HG03571 (cell line): ENCODE measurements around the gene RUNDC1.

Source experiments
- ATAC-seq: cut with Tn5 transposase; IDR thresholded peaks from one replicate; pipeline ENCODE4 v1.9.1; 2021; ENCODE audit not compliant: unreplicated experiment

RUNDC1 gene

DNA sequence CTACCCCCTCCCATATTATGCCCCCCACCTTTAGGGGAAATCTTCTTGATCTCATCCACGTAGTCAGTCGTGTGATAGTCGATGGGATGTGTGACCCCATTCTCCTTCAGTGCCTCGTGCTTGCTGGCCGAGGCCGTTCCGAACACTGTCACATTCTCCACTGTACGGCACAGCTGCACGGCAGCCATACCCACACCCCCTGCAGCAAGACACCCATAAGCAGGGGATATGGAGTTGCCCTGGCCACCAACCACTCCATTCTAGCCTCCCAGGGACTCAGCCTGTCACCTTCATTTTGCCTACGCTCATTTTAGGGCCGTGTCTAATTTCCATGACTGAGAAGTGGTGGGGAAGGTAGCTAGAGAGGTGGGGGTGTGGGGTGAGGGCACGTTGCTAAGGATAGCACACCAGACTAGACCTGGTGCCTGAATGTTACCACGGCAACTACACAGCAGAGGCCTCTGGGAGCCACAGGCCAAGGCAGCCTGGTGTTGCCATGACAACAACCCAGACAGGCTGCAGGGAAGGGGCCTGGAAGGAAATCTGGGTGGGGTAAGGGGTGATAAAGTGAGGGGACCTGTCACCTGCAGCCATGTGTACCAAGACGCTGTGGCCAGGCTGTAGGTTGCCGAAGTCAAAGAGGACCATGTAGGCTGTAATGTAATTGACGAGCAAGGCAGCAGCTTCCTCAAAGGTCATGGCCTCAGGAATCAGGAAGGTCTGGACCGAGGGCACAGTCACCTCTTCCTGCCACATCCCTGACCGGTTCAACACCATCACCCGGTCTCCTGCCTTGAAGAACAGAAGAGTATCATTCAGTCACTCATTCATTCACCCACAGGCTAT lies 37.9 kb downstream of the RUNDC1 start:
- no peak for ATAC-seq

DNA sequence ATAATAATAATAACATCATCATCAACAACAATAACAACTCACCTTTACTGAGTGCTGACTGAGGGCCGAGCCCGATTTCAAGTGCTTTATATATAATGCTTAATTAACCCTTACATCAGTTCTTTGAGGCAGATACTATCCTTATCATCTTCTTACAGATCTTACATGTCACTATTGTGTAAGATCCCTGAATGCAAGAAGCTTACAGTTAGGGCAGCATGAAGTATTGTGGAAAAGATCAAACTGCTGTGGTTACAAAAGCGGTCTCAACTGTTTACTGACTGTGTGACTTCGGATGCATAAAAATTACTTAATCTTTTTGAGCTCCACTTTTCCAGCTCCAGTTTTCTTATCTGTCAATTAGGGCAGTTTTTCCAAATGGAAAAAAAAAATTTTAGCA lies 38.6 kb downstream of the RUNDC1 start:
- ATAC-seq: no peak

DNA sequence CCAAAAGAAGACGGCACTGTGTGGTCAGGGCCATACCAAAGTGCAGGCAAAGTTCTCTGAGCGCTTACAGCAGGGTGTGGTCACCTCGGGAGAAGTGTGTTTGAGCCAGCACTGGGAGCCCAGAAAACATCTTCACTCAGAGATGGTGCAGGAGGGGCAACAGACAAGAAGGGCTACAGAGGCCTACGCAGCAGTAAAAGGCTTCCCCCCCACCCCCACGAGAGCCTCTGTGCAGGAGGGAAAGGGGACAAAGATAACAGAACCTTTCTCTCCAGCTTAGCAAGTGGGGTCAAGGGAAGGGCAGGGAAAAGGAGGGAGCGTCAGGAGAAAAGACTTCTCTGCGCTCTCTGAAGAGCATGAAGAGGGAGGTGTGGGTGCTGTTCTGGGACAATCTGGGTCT lies 39.1 kb downstream of the RUNDC1 start:
- no peak for ATAC-seq

DNA sequence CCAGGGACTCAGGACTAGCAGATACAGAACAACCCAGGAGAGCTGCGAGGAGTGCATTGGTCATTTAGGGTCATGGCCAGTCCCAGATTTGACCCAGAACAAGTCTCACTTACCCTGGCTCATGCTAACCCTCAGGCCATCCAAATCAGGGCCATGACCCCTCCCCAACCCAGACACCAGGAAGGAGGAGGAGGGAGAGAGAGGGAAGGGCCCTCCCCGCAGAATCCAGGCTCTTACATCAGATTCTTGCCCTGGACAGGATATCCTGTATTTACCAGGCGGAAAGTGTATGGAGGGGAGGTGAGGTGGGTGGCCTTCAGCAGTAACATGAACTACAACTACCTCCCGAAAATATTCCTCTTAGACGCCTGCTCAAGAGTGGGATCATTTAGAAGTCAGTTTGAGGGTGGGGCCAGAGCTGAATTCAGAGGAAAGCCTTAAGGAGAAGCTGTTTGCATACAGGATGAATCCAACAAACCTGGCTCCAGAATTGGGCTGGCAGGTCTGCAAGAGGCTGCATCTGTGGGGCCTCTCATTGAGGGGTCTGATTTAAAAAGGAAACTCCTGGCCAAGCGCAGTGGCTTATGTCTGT lies 39.8 kb downstream of the RUNDC1 start:
- ATAC-seq: no peak

DNA sequence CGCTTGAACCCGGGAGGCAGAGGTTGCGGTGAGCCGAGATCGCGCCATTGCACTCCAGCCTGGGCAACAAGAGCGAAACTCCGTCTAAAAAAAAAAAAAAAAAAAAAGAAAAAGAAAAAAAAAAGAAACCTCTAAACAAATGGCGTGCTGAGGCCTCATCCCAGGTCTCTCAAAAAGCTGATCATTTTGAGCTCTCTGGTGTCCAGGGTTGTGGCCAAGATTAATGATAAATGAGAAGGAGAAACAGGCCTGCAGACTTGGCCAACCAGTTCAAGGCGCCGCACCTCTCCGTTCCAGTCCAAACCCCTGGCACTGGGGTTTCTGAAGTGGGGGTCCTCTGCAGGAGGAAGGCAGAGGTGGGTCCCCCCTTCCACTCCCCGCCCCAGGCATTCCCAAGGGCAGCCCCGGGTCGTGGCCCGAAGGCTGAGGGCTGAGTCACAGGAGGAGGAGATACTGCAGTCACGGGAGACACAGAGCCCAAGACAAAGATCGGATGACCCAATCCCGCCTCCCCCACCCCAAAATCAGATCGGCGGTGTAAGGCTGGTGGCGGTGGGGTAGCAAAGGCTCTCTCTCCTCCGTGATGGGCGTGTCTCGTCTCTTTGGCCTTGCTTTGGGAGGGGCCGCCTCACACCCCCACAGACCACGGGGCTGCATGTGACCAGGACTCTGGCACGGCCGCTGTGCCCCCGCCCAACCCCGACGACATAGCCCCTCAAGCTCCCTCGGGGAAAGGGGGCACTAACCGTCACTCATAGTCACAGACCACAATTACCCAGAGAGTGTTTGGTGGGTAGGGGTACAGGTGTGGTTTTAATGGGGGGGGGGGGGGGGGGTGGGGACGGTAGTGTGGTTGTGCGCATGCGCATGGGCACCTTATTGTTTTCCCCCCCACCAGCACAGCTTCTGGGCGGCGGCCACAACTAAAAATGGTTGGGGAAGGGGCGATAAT lies 40.7 kb downstream of the RUNDC1 start:
- ATAC-seq: no peak

DNA sequence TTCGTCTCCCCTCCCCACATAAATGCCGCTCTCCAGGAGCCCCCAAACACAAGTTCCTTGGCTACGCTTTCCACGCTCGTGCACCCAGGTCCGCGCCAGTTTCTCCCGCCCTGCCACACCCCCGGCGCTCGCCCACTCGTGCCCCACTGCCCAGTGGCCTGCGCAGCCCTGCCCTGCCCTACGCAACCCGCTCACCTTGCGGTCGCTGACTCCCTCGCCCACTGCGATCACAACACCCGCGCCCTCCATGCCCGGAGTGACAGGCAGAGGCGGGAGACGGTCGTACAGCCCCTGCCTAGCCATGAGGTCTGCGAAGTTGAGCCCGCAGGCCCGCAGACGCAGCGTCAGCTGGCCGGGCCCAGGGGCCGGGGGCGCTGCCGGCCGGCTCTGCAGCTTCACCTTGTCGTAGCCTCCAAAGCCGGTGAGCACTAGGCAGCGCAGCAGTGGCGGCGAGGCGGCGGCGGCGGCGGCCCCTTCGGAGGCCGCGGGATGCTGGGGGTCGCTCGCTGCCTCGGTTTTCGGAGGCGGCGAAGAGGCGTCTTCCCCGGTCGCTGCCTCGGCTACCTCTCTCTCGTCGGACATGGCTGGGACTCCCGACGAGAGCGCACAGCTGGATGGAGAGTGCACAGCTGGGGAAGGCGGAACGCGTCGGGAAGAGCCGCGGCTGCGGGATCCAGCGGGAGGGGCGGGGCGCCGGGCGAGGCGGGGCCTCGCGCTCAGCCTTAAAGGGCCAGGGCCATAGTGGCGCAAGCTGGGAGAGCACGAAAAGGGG lies 41.6 kb downstream of the RUNDC1 start, which contains the start of gene VAT1:
VAT1 (minus strand) TSS at position 645 of the 772 bp plus-strand sequence; CDS start at position 582, 63 bp downstream.
- no peak for ATAC-seq

DNA sequence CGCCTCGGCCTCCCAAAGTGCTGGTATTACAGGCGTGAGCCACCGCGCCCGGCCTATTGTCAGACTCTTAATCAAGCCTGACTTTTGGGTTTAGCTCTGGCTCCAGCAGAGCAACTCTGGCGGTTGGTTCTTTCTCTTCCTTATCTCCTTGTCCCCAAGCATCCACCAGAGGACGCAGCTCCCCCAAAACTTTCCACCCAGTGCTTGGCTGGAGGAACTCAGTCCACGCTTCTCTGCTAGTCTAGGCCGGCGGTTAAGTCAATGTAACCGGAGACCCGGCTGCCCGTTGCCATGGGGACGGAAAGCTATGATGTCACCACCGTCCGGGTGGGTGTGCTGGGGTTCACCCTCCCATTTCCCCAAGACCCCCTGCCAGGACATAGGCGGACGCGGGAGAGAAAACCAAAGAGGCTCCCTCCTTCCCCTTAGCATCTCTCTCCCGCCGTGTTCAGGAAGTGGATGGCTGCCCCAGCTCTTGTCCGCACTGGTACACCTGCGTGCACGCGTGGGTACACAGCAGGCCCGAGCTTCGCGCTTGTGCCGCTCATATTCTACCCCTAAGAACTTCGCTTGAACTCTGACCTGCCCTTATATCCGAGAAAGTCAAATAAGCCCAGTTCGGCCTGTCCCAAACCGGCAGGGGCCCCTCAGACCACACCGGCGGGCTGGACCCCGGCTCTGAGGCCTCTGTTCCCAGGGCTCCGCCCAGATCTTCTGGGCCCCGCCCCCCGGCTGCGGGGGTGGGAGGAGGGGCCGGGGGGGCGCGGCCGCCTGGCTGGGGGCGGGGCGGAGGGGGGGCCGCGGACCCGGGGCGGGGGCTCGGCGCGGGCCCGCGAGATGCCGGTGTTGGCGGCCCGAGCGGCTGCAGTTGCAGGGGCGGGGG lies 44.3 kb downstream of the RUNDC1 start, which contains the start of gene RND2:
RND2 (plus strand) TSS at position 825 of the 883 bp plus-strand sequence. CDS start 117 bp downstream, outside the sequence.
- ATAC-seq: no peak

DNA sequence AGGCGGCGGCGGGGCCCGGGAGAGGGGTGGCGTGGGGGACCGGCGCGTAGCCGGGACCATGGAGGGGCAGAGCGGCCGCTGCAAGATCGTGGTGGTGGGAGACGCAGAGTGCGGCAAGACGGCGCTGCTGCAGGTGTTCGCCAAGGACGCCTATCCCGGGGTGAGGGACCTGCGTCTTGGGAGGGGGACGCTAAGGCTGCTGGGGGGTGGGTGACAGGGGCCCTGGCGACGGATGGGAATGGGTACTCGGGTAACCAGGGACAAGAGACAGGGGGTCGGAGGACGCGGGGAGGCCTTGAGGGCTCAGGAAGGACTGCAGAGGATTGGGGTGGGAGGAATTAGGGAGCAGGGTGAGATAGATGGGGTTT lies 44.9 kb downstream of the RUNDC1 start:
- ATAC-seq: no peak

DNA sequence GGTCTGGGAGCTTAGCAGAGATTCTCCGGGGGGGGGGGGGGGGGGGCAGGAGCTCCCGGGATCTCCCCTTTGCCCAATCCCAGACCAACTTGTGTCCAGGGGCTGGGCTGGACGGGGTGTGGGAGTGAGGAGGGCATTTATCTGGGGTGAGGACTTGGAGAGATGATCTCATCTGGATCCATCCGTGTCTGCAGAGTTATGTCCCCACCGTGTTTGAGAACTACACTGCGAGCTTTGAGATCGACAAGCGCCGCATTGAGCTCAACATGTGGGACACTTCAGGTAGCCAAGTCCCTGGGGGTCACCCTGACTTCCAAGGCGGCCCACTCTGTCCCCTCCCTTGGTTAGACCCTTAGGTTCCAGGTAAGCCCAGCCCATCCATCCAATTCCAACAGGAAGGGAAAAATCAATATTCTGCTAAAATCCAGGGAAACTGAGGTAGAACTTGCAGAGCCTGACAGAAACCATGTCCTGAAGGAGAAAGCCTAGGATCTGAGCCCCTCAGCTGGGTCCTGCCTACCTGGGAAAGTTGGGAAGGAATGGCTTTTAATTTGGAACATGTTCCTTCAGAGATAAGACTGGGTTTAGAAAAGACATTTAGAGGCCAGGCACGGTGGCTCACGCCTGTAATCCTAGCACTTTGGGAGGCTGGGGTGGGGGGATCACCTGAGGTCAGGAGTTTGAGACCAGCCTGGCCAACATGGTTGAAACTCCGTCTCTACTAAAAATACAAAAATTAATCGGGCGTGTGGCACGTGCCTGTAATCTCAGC lies 45.6 kb downstream of the RUNDC1 start:
- no peak for ATAC-seq

DNA sequence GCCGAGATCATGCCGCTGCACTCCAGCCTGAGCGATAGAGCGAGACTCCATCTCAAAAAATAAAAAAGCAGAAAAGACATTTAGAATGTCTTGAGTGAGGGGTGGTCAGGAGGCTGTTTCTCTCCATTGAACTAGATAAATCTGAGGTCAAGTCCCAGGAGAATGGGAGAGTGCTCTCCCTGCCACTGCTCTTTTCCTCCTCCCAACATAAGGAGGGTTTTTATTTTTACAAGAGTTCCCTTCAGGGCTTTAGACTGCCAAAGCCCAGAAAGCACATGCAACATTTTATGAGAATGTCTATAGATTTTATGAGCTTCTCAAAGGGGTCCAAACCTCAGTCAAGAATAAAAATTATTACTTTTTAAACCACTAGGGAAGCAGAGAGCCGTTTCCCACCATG lies 46.2 kb downstream of the RUNDC1 start:
- no peak for ATAC-seq

DNA sequence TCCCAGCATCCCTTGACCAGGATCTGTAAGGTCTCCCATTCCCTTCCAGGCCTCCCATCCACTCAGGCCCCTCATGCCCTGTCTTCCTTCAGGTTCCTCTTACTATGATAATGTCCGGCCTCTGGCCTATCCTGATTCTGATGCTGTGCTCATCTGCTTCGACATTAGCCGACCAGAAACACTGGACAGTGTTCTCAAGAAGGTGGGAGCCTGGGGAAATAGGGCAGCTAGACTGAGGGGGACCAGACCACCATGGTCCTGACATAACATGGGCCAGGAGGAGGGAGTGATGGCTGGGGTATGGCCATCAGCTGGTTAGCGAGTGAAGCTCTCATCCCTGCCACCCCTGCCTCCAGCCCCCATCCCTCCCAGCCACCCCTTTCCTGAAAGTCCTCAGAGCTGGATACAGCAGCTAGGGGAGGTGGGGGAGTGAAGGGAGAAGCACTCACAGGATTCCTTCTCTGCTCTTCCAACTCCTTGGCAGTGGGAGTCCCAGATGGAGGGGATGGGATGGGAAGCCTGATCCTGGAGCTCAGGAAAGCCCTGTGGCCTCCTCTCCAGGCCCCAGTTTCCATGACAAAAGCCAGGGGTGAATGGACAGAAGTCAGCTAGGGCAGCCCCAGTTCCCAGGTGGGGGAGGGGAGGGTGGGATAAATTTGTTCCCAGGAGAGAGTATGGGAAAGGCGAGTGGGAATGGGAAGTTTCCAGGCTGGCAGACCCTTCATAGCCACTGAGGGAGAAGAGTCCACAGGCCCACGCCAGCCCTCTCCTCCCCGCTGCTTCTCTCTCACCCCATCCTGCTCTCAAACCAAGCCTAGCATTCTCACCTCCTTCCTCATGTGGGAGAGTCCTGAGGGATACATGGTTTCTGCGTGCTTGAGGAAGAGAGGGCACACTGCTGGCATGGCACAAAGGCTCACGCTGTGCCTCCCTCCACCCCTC lies 47.0 kb downstream of the RUNDC1 start:
- ATAC-seq: no peak

DNA sequence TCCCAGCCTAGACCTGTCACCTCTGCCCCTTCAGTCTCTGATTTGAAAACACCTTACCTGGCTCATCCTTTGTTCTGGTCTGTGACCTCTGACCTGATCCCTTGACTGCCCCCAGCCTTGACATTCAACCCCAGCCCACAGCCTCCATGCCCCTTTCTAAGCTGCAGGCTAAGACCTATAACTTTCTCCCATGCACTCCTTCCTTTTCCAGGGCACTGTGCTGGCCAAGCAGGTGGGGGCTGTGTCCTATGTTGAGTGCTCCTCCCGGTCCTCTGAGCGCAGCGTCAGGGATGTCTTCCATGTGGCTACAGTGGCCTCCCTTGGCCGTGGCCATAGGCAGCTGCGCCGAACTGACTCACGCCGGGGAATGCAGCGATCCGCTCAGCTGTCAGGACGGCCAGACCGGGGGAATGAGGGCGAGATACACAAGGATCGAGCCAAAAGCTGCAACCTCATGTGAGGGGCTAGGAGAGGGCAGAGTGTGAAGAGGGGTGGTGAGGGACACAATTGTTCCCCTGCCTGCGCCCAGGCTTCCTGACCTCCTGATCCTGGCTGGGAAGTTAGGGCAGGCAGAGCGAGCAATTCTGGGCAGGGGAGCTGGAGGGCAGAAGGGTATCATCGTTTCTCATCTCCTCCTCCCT lies 48.0 kb downstream of the RUNDC1 start:
- ATAC-seq: no peak

DNA sequence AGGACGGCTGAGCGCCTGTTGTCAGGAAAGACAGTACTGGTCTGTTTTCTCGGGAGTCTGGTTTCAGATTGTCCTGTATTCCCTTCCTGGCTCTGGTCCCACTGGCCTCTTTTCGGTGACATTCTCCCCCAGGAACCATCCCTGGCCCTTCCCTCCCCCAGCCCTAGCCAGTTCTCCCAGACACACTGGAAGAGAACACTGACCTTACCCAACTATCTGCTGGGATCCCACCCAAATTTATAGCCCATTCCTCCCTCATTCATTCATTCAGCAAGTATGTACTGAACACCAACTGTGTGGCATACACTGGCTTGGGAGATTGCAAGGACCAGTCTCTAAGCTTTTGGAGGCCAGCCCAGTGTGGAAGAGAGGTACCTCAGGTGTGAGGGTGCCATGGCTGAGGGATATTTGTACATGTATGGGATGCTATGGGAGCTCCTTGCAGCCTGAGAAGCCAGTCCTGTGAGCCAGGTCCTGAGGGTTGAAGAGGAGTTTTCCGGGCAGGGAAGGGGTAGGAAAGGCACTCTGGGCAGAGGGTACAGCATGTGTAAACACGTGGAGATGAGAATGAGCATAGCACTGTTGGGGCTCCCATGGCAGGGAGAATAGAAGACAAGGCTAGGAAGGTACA lies 49.9 kb downstream of the RUNDC1 start:
- no peak for ATAC-seq

DNA sequence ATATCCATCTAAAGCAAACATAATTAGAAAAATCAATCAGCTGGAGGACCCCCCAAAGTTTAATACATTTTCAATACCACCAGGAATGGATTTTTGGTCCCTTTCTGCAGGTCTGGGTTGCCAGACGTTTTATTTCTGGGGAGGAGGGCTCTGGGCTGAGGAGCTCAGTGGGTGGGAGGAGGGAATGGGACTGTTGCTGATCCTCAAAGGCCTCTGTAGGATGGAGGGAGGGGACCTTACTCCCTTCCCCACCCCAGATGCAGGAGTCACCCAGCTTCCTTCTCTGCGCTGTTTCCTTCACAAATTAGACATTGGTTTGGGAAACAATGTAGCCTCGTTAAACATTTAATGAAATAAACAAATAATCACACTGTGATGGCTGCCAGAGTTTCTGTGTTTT lies 51.3 kb downstream of the RUNDC1 start:
- no peak for ATAC-seq

DNA sequence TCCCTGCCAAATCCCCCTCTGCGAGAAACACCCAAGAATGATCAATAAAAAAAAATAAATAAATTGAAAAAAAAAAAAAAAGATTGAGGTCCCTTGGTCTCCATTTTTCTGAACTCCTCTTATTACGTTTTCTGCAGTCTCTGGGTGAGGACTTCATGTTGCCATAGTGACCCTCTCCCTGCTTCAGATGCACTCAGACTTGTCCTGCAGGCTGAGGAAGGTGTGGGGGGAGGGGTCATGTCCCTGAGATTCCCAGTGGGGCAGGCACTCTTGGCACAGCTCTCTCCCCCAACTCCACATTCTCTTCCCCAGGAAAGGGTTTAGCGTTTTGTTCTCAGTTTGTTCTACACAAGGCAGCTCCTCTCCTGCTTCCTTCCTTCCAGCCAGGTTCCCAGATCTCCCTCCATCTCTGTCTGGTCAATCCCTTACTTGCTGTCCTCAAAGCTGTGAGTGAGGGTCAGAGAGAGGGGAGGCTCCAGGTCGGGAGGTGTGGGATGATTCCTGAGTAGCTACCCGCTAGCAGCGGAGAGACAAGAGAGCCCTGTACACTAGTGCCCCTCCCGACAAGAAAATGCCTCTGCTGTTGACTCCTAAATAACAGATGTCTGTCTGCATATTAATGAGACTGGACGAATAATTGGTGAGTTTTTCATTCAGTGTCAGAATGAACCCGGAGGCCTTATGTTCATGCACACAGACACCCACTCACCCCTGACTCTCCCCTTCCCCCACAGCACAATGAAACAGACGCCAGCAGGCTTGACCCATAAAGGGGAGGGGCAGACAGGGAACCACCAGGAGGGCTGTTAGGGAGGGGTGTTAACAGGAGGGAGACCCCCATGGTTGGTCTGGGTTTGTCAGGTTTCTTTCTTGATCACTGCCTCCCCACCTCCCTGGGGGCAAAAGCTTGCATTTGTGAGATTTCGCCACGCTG lies 53.9 kb downstream of the RUNDC1 start:
- ATAC-seq: no peak

DNA sequence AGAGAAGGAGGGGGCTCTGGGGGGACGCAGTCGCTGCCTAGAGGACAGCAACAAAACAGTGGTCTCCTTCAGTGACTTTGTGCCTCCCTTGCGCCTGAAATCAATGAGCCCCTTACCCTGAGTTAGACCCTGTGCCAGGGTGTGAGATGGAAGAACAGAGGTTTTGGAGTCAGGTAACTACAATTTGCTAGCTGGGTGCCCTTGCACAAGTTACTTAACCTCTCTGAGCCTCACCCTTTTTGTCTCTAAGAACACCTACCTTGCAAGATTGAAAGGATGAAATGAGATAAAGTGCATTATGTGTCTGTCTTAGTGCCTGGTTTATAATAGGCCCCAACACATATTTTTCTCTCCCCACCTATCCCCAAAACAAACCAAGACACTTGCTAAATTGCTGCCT lies 54.5 kb downstream of the RUNDC1 start:
- no peak for ATAC-seq
